OCI-LY1 (cell line): Measurements from ENCODE around the gene PXYLP1.

Experiments used
- H2AFZ ChIP-seq: fragments of 200-600 bp; sonication (generic), shearing (Covaris generic); 2 replicates; pipeline ENCODE4 v1.6.0; 2014; ENCODE audit warnings: antibody characterized with exemption, mild to moderate bottlenecking, low read length
- H3F3A ChIP-seq: fragments of 200-600 bp; sonication (generic), shearing (Covaris generic); 2 replicates; pipeline ENCODE4 v1.6.0; 2014; ENCODE audit warnings: mild to moderate bottlenecking, antibody characterized with exemption, low read length, moderate library complexity; ENCODE audit not compliant: insufficient read depth
- H3K27ac ChIP-seq: fragments of 200-600 bp; sonication (generic); 2 replicates; pipeline ENCODE4 v1.5.1; 2014; ENCODE audit warnings: low read length, mixed run types, mild to moderate bottlenecking, low read depth; ENCODE audit not compliant: poor library complexity, severe bottlenecking
- H3K27me3 ChIP-seq: fragments of 200-600 bp; sonication (generic); 2 replicates; pipeline ENCODE4 v1.6.0; 2014; ENCODE audit warnings: antibody characterized with exemption, mild to moderate bottlenecking, low read length, moderate library complexity; ENCODE audit not compliant: insufficient read depth
- H3K36me3 ChIP-seq: fragments of 200-600 bp; sonication (generic); 2 replicates; pipeline ENCODE4 v1.6.1; 2014; ENCODE audit warnings: mild to moderate bottlenecking, antibody characterized with exemption, low read length, moderate library complexity, mixed read lengths; ENCODE audit not compliant: insufficient read depth
- H3K4me1 ChIP-seq: fragments of 200-600 bp; sonication (generic); 2 replicates; pipeline ENCODE4 v1.5.1; 2014; ENCODE audit warnings: mild to moderate bottlenecking, low read length, moderate library complexity; ENCODE audit not compliant: insufficient read depth, severe bottlenecking
- H3K4me2 ChIP-seq: fragments of 200-600 bp; sonication (generic), shearing (Covaris generic); 2 replicates; pipeline ENCODE4 v1.6.1; 2014; ENCODE audit warnings: low read length
- H3K4me3 ChIP-seq: fragments of 200-600 bp; sonication (generic); 2 replicates; pipeline ENCODE4 v1.5.1; 2014; ENCODE audit warnings: low read length, low read depth, mild to moderate bottlenecking, mixed read lengths; ENCODE audit not compliant: poor library complexity, severe bottlenecking
- H3K79me2 ChIP-seq: fragments of 200-600 bp; shearing (Covaris generic); 2 replicates; pipeline ENCODE4 v1.6.1; 2016; ENCODE audit warnings: mixed run types, low read length, mixed read lengths; ENCODE audit not compliant: insufficient read depth
- H3K9ac ChIP-seq: fragments of 200-600 bp; sonication (generic), shearing (Covaris generic); 2 replicates; pipeline ENCODE4 v1.6.1; 2014; ENCODE audit warnings: mild to moderate bottlenecking, low read length, mixed read lengths
- H3K9me2 ChIP-seq: fragments of 200-600 bp; sonication (generic), shearing (Covaris generic); 2 replicates; pipeline ENCODE4 v1.6.1; 2014; ENCODE audit warnings: low read depth, mild to moderate bottlenecking, low read length, mixed read lengths
- H3K9me3 ChIP-seq: fragments of 200-600 bp; shearing (Covaris generic); 2 replicates; pipeline ENCODE4 v1.6.1; 2014; ENCODE audit warnings: low read length, mixed read lengths
- H4K20me1 ChIP-seq: fragments of 200-600 bp; sonication (generic), shearing (Covaris generic); 2 replicates; pipeline ENCODE4 v1.6.0; 2016; ENCODE audit warnings: mild to moderate bottlenecking, low read length; ENCODE audit not compliant: insufficient read depth
- EZH2 ChIP-seq: fragments of 200-600 bp; sonication (generic), shearing (Covaris generic); IDR thresholded peaks from 2 replicates; pipeline ENCODE4 v1.8.0; 2017; ENCODE audit warnings: borderline replicate concordance, mixed run types, mild to moderate bottlenecking, antibody characterized with exemption, low read length, moderate library complexity, mixed read lengths
- TF ChIP-seq, protein P1 (sequence below): fragments of 200-600 bp; sonication (generic), shearing (Covaris generic); IDR thresholded peaks from 2 replicates; pipeline ENCODE4 v1.5.1; 2017; ENCODE audit warnings: mild to moderate bottlenecking, antibody characterized with exemption, low read length, moderate library complexity, mixed read lengths

PXYLP1 gene

DNA sequence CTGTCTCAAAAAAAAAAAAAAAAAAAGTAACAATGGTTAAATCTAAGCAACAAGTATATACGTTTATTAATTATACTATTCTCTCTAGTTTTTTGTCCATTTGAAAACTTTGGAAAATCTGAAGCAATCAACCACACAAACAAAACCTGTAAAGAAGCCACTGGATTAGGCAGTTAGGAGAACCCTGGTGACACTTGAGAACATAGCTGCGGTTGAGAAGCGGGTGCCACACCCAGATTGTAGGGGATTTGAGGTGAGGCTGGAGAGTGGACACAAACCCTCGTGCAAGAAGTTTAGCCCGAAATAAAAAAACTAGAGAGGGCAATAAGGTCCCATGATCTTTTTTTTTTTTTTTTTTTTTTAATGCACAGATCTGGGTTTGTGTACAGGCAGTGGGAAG lies 110.8 kb downstream of the PXYLP1 start:
- no peaks in the 10 kb centered on the region for H3K27me3 ChIP-seq
- H3K27ac ChIP-seq: no peak overlapping the region
- H3K4me3 ChIP-seq: no peak overlapping the region
- no peak for TF ChIP-seq EZH2
- TF ChIP-seq, protein P1, sequence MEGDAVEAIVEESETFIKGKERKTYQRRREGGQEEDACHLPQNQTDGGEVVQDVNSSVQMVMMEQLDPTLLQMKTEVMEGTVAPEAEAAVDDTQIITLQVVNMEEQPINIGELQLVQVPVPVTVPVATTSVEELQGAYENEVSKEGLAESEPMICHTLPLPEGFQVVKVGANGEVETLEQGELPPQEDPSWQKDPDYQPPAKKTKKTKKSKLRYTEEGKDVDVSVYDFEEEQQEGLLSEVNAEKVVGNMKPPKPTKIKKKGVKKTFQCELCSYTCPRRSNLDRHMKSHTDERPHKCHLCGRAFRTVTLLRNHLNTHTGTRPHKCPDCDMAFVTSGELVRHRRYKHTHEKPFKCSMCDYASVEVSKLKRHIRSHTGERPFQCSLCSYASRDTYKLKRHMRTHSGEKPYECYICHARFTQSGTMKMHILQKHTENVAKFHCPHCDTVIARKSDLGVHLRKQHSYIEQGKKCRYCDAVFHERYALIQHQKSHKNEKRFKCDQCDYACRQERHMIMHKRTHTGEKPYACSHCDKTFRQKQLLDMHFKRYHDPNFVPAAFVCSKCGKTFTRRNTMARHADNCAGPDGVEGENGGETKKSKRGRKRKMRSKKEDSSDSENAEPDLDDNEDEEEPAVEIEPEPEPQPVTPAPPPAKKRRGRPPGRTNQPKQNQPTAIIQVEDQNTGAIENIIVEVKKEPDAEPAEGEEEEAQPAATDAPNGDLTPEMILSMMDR: no peak
- H3K79me2 ChIP-seq: no peaks in the 10 kb centered on the region
- no peak overlapping the region for H3K4me2 ChIP-seq
- H3K9me2 ChIP-seq: no peaks in the 10 kb centered on the region
- no peaks in the 10 kb centered on the region for H3K36me3 ChIP-seq
- H3K9ac ChIP-seq: no peak overlapping the region
- no peaks in the 10 kb centered on the region for H3F3A ChIP-seq
- H3K9me3 ChIP-seq: 0 out of 2 replicates have a peak, but pooled peaks cover 4% of the 10 kb centered on the region
- no peaks in the 10 kb centered on the region for H4K20me1 ChIP-seq
- H3K4me1 ChIP-seq: peaks cover 1% of the 10 kb centered on the region
- no peak overlapping the region for H2AFZ ChIP-seq

DNA sequence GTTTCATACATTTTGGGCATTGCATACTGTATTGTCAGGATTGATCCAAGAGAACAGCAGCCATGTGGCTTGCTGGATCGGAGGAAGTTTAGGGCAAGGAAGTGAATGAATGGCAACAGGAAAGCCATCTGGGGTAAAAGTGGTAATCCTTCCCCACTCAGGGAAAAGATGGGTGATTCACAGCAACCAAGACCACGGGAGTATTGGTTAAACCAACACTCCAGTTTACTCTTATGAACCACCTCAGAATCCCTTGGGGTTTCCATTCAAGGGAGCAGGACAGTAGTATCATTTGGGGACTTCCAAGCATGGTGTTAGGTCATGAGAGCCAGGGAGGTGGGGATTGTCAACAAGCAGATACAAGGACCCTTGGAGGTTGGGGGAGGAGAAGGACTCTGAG lies 111.5 kb downstream of the PXYLP1 start:
- TF ChIP-seq, protein P1: no peak
- TF ChIP-seq EZH2: no peak
- Histone ChIP-seq H3K27ac (no peak overlapping the region), H3K9me3 (0 out of 2 replicates have a peak, but pooled peaks cover 4% of the 10 kb centered on the region), H3K4me3 (no peak overlapping the region), H2AFZ (no peak overlapping the region), H3K36me3 (no peaks in the 10 kb centered on the region), H3K79me2 (no peaks in the 10 kb centered on the region), H3K4me1 (no peaks in the 10 kb centered on the region), H4K20me1 (no peaks in the 10 kb centered on the region), H3F3A (no peaks in the 10 kb centered on the region), H3K27me3 (no peaks in the 10 kb centered on the region), H3K4me2 (no peak overlapping the region), H3K9me2 (no peaks in the 10 kb centered on the region), H3K9ac (no peak overlapping the region)

DNA sequence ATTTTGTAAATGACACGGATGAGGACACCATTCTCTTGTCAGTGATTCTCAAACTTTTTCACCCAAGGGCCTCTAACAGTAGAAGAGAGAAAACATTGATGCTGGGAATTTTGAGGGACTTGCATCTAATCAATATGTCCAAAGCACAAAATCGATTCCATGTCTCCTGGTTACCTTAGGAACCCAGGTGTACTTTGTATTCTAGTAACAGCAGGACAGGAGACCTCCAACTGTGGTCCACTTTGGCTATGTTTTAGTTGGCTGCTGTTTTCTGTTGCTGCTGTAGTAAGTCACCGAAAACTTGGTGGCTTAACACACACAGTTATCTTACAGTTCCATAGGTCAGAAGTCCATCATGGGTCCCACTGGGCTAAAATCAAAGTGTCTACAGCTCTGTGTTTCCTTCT lies 112.2 kb downstream of the PXYLP1 start:
- Histone ChIP-seq H3K9me3 (no peaks in the 10 kb centered on the region), H3K9ac (no peak overlapping the region), H2AFZ (no peak overlapping the region), H3K36me3 (no peaks in the 10 kb centered on the region), H3K4me1 (no peaks in the 10 kb centered on the region), H3K79me2 (no peaks in the 10 kb centered on the region), H3K27me3 (no peaks in the 10 kb centered on the region), H3K4me2 (no peak overlapping the region), H3K4me3 (no peak overlapping the region), H3F3A (no peaks in the 10 kb centered on the region), H4K20me1 (no peaks in the 10 kb centered on the region), H3K9me2 (no peaks in the 10 kb centered on the region), H3K27ac (no peak overlapping the region)
- TF ChIP-seq, protein P1: no peak
- TF ChIP-seq EZH2: no peak
